GM12878 (cell line): ENCODE measurements around the gene FAM222B. TPM values are rescaled to one million over a fixed set of nuclear protein-coding genes. Genes with fewer than 3 reads are reported as not detected.

Experiments used
- ATAC-seq: fragments of 200-7000 bp; cut with Tn5 transposase; 3 replicates; pipeline ENCODE4 v1.9.1; 2020; ENCODE audit warnings: mild to moderate bottlenecking, moderate library complexity
- BruUV-seq: library from RNA; stranded (reverse); fragments of 400-500 nt; replicated peaks from 2 replicates; lab custom pipeline; 2021; lab: Mats Ljungman, UMichigan
- CTCF ChIA-PET: fragments of 300-600 bp; sonication (Branson Sonifier 250); formaldehyde crosslinking; extraction: SDS; loops from one replicate; lab custom pipeline; 2021; ENCODE audit warnings: inconsistent platforms; lab: Yijun Ruan, JAX
- POLR2A ChIA-PET: fragments of 350-600 bp; formaldehyde crosslinking; extraction: SDS; loops from one replicate; lab custom pipeline; 2021; ENCODE audit warnings: inconsistent platforms; lab: Charles Lee
- RAD21 ChIA-PET: fragments of 300-600 bp; sonication (Branson Sonifier 250); formaldehyde crosslinking; loops from one replicate; lab custom pipeline; 2023; ENCODE audit warnings: antibody characterized with exemption; ENCODE audit not compliant: unreplicated experiment; lab: Charles Lee
- SMC1A ChIA-PET: fragments of 300-600 bp; sonication (Branson Sonifier 250); formaldehyde crosslinking; loops from one replicate; lab custom pipeline; 2023; ENCODE audit not compliant: unreplicated experiment, uncharacterized antibody; lab: Charles Lee
- DNase-seq: peaks from one replicate; pipeline ENCODE4 v3.0.0-alpha.2; 2011; ENCODE audit warnings: low read depth, low spot score
- FAIRE-seq: peaks from 3 replicates; lab custom pipeline; 2011; peaks lifted over from hg19 to GRCh38; lab: Jason Lieb, UNC
- H2AFZ ChIP-seq: 2 replicates; pipeline ENCODE4 v1.6.0; 2011; ENCODE audit warnings: low read depth, low read length, control low read depth; ENCODE audit not compliant: control insufficient read depth
- H3K27ac ChIP-seq: 2 replicates; pipeline ENCODE4 v1.5.1; 2011; ENCODE audit warnings: control low read depth; ENCODE audit not compliant: control insufficient read depth, insufficient read depth
- H3K27me3 ChIP-seq, 2 experiments: replicated peaks in 1 of 2; 2 replicates each; pipeline versions ENCODE4 v1.6.0 to v1.6.1; 2011; ENCODE audit warnings: low read length in 1 of 2; ENCODE audit not compliant: control insufficient read depth in 2 of 2, insufficient read depth in 2 of 2
- H3K36me3 ChIP-seq, 2 experiments: 2 replicates each; pipeline ENCODE4 v1.5.1; 2011; ENCODE audit warnings: low read length in 1 of 2; ENCODE audit not compliant: control insufficient read depth in 2 of 2, insufficient read depth in 2 of 2
- H3K4me1 ChIP-seq: 2 replicates; pipeline ENCODE4 v1.6.1; 2011; ENCODE audit warnings: mild to moderate bottlenecking, low read length, moderate library complexity, mixed read lengths; ENCODE audit not compliant: control insufficient read depth, insufficient read depth
- H3K4me2 ChIP-seq: 2 replicates; pipeline ENCODE4 v1.6.0; 2011; ENCODE audit warnings: control low read depth; ENCODE audit not compliant: control insufficient read depth, insufficient read depth
- H3K4me3 ChIP-seq: fragments of 200-600 bp; sonication (generic); 2 replicates; pipeline ENCODE4 v1.5.1; 2016
- H3K79me2 ChIP-seq: 2 replicates; pipeline ENCODE4 v1.6.0; 2011; ENCODE audit warnings: low read length; ENCODE audit not compliant: control insufficient read depth, insufficient read depth
- H3K9ac ChIP-seq: 2 replicates; pipeline ENCODE4 v1.8.0; 2011; ENCODE audit warnings: low read length, control low read depth, mixed read lengths; ENCODE audit not compliant: control insufficient read depth, insufficient read depth
- H3K9me3 ChIP-seq: replicated peaks from 3 replicates; pipeline ENCODE4 v1.5.1; 2011; ENCODE audit warnings: mild to moderate bottlenecking, low read length; ENCODE audit not compliant: control insufficient read depth, insufficient read depth
- H4K20me1 ChIP-seq: 2 replicates; pipeline ENCODE4 v1.6.0; 2011; ENCODE audit not compliant: control insufficient read depth, insufficient read depth
- BACH1 ChIP-seq: fragments of 450-650 bp; IDR thresholded peaks from 2 replicates; pipeline ENCODE4 v1.6.1; 2017; ENCODE audit warnings: mild to moderate bottlenecking, borderline replicate concordance
- BMI1 ChIP-seq: fragments of 450-650 bp; IDR thresholded peaks from 2 replicates; pipeline ENCODE4 v1.6.1; 2016; ENCODE audit warnings: mild to moderate bottlenecking, moderate library complexity, borderline replicate concordance
- CHD2 ChIP-seq: IDR thresholded peaks from 2 replicates; pipeline ENCODE4 v1.6.1; 2011; ENCODE audit warnings: low read depth, low read length, improper control_type of control experiment, borderline replicate concordance
- CREM ChIP-seq: IDR thresholded peaks from 2 replicates; pipeline ENCODE4 v1.6.1; 2014; ENCODE audit warnings: antibody characterized with exemption, low read depth
- ETV6 ChIP-seq, 2 experiments: fragments of 450-650 bp in 1 of 2; IDR thresholded peaks in 1 of 2; conservative IDR thresholded peaks in 1 of 2; 2 replicates each; pipeline ENCODE4 v1.6.1; 2014; ENCODE audit warnings: antibody characterized with exemption in 1 of 2, borderline replicate concordance in 1 of 2, low read depth in 1 of 2, mild to moderate bottlenecking in 1 of 2, moderate library complexity in 1 of 2
- NBN ChIP-seq: fragments of 450-650 bp; IDR thresholded peaks from 2 replicates; pipeline ENCODE4 v1.6.1; 2016
- PAX5 ChIP-seq: IDR thresholded peaks from 2 replicates; pipeline ENCODE4 v1.6.1; 2011; ENCODE audit warnings: low read depth, low read length, borderline replicate concordance
- POLR2A ChIP-seq: IDR thresholded peaks from 2 replicates; pipeline ENCODE4 v1.6.1; 2011; ENCODE audit warnings: low read depth, mild to moderate bottlenecking, low read length
- POLR2AphosphoS5 ChIP-seq: IDR thresholded peaks from 2 replicates; pipeline ENCODE4 v1.6.1; 2011; ENCODE audit warnings: mild to moderate bottlenecking, low read length, inconsistent platforms
- POU2F2 ChIP-seq: IDR thresholded peaks from 3 replicates; pipeline ENCODE4 v1.6.1; 2011; ENCODE audit warnings: low read depth, mild to moderate bottlenecking, low read length, borderline replicate concordance
- RAD21 ChIP-seq: IDR thresholded peaks from 2 replicates; pipeline ENCODE4 v1.6.1; 2011; ENCODE audit warnings: mild to moderate bottlenecking, low read depth, low read length, moderate library complexity; ENCODE audit not compliant: insufficient read depth
- RUNX3 ChIP-seq: IDR thresholded peaks from 2 replicates; pipeline ENCODE4 v1.6.1; 2012; ENCODE audit warnings: low read length, inconsistent platforms
- SIN3A ChIP-seq: IDR thresholded peaks from 2 replicates; pipeline ENCODE4 v1.6.1; 2012; ENCODE audit warnings: low read depth, low read length, improper control_type of control experiment
- ZNF592 ChIP-seq: fragments of 450-650 bp; IDR thresholded peaks from 2 replicates; pipeline ENCODE4 v1.6.1; 2017; ENCODE audit warnings: mild to moderate bottlenecking, moderate library complexity
- WGBS: methylation state at CpG from one replicate; pipeline ENCODE4 v1.1.6; 2016; ENCODE audit warnings: low lambda C conversion rate; ENCODE audit not compliant: insufficient replicate concordance, insufficient coverage; ENCODE audit errors: missing lambda C conversion rate; 5-methylcytosine and 5-hydroxymethylcytosine counted together
- in situ Hi-C: fragments of 300-500 bp; cut with MboI; formaldehyde crosslinking; loops from 9 replicates; pipeline ENCODE4 v1.14.3; 2018; ENCODE audit warnings: mixed read lengths
- intact Hi-C: fragments of 100-400 bp; cut with micrococcal nuclease; formaldehyde crosslinking; loops from one replicate; pipeline ENCODE4 v1.14.2; 2022; ENCODE audit not compliant: unreplicated experiment
- polyA plus RNA-seq, 11 experiments: library from polyadenylated mRNA; depleted of rRNA in 4 of 11; unstranded in 6 of 11; stranded (reverse) in 5 of 11; fragments of >200 nt; fragmentation: Nextera tagmentation in 4 of 11; fragmentation: Illumina TruSeq in 1 of 11; extraction: Ambion mirVana in 4 of 11; extraction: Trizol in 1 of 11; gene quantifications; 1 replicate in 1 of 11; 2 replicates in 10 of 11; pipeline versions ENCODE4 v1.2.1 to v1.2.3, GENCODE V29; 2011 to 2016; ENCODE audit warnings: inconsistent platforms in 2 of 11, missing spikeins in 2 of 11, low read depth in 1 of 11
- total RNA-seq, 4 experiments: library from RNA; depleted of rRNA in 3 of 4; stranded (reverse); fragments of >200 nt in 3 of 4; fragmentation: Illumina TruSeq in 1 of 4; extraction: Trizol in 1 of 4; gene quantifications; 2 replicates each; pipeline versions ENCODE4 v1.2.1 to v1.2.3, GENCODE V29; 2013 to 2021

The FAM222B gene
- total and polyA plus RNA-seq, 10 of the 15 experiments (the other 5 are each of a cell fraction or from before 2014, with no cell fraction given) = 2.8 to 18.3 (median 6.4) TPM

- TF ChIP-seq ZNF592 = no peak
- no peak for TF ChIP-seq BMI1
- no peak for TF ChIP-seq SIN3A
These were observed 31.2 kb upstream of the FAM222B start (continued) for GRCh38 chr17:28873839-28874238.

- under 1% methylated on average over 6 of the region's 6 CpGs for WGBS
- BruUV-seq = no TSS peak
- no peak overlapping the region for H3K4me3 ChIP-seq
- ChIA-PET POLR2A (interaction anchor here (0.5 to 2.1 kb wide), 11 partner anchors 13 to 152 kb away, joined by 3 to 9 read pairs (median 5); partner anchors contain the start of genes FAM222B, FLOT2 and RPL23A), CTCF (interaction anchor here (0.5 to 2.6 kb wide), 15 partner anchors 11 to 645 kb away, joined by 3 to 21 read pairs (median 5); partner anchors contain the start of genes DHRS13 and FLOT2), SMC1A (interaction anchor here (0.7 to 2.0 kb wide), 15 partner anchors 9 to 149 kb away, joined by 3 to 13 read pairs (median 3); partner anchors contain the start of gene FLOT2), RAD21 (interaction anchor here (0.6 to 2.6 kb wide), 14 partner anchors 15 to 575 kb away, joined by 3 to 14 read pairs (median 5); partner anchors contain the start of genes DHRS13, FAM222B, FLOT2 and TLCD1)
- peak overlapping the region; percentile 55 for H3K9ac ChIP-seq
- peak overlapping the region; percentile 36 for H3K4me2 ChIP-seq
- no peaks in the 10 kb centered on the region for H3K27me3 ChIP-seq
- DNase-seq (peak; percentile 79), ATAC-seq (peak; percentile 99), FAIRE-seq (peak; percentile 99)
- H4K20me1 ChIP-seq = no peaks in the 10 kb centered on the region
- H2AFZ ChIP-seq = peak overlapping the region; percentile 93
- peaks cover 15% of the 10 kb centered on the region for H3K4me1 ChIP-seq
- H3K79me2 ChIP-seq = no peaks in the 10 kb centered on the region
- in situ Hi-C loops = no loop called here
- no peaks in the 10 kb centered on the region for H3K9me3 ChIP-seq
- intact Hi-C loops = no loop called here
- H3K27ac ChIP-seq = peak overlapping the region; percentile 61
- no peaks in the 10 kb centered on the region for H3K36me3 ChIP-seq
- TF ChIP-seq POLR2A (peak; percentile 61), CREM (peak; percentile 31; the same call in 1 of the 2 replicates), NBN (peak; percentile 20; the same call in 1 of the 2 replicates), BACH1 (no peak), ETV6 (conservative IDR thresholded peaks at IDR 0.05 in 1 of 2, IDR thresholded peaks at IDR 0.05 in 1 of 2; ENCODE audit: borderline replicate concordance in 1 of 2, low read depth in 1 of 2) (peak in 1 of 2 experiments; percentile 67; a peak in 1 of 4 replicates), POLR2AphosphoS5 (peak; percentile 68; the same call in 1 of the 2 replicates), RUNX3 (peak; percentile 46), PAX5 (peak; percentile 39; the same call in 1 of the 2 replicates), CHD2 (no peak), POU2F2 (no peak; the same call in 2 of the 3 replicates), RAD21 (peak; percentile 25; the same call in 1 of the 2 replicates)
These were observed 28.5 kb upstream of the FAM222B start for GRCh38 chr17:28871056-28871579.
